A549 (cell line): ENCODE results near the gene LDB1. TPM values are rescaled to one million over a fixed set of nuclear protein-coding genes. Genes with fewer than 3 reads are reported as not detected.

Experiments
- ATAC-seq, 2 experiments: fragments of 200-7000 bp in 1 of 2; fragments of >200 bp in 1 of 2; cut with Nextera tagmentation in 1 of 2; cut with Tn5 transposase in 1 of 2; 3 replicates each; pipeline versions ENCODE4 v1.8.0 to v1.9.1; 2018 to 2020; ENCODE audit warnings: mild to moderate bottlenecking in 1 of 2, moderate library complexity in 1 of 2
- CTCF ChIA-PET: fragments of 300-600 bp; sonication (Branson Sonifier 250); formaldehyde crosslinking; extraction: SDS; loops from one replicate; lab custom pipeline; 2021; ENCODE audit warnings: antibody characterized with exemption, inconsistent platforms; lab: Yijun Ruan, JAX
- POLR2A ChIA-PET: fragments of 350-600 bp; formaldehyde crosslinking; extraction: SDS; loops from one replicate; lab custom pipeline; 2021; ENCODE audit warnings: antibody characterized with exemption, inconsistent platforms; lab: Yijun Ruan, JAX
- DNase-seq, 2 experiments: peaks; one replicate each; pipeline versions ENCODE4 v3.0.0 to v3.0.0-alpha.2; 2011 to 2016; ENCODE audit warnings: low read depth in 1 of 2, low spot score in 1 of 2
- FAIRE-seq: peaks from 2 replicates; lab custom pipeline; 2011; peaks lifted over from hg19 to GRCh38; lab: Jason Lieb, UNC
- H3K27ac ChIP-seq, 2 experiments: fragments of >200 bp; sonication (Bioruptor Twin); formaldehyde crosslinking; 3 replicates each; pipeline ENCODE4 v1.5.1; 2016 to 2017
- H3K4me1 ChIP-seq: fragments of >200 bp; sonication (Bioruptor Twin); formaldehyde crosslinking; 3 replicates; pipeline ENCODE4 v1.6.1; 2016
- H3K4me2 ChIP-seq: fragments of >200 bp; sonication (Bioruptor Twin); formaldehyde crosslinking; 3 replicates; pipeline ENCODE4 v1.6.1; 2016
- H3K4me3 ChIP-seq: fragments of >200 bp; sonication (Bioruptor Twin); formaldehyde crosslinking; 3 replicates; pipeline ENCODE4 v1.5.1; 2016
- H3K9me3 ChIP-seq: fragments of >200 bp; sonication (Bioruptor Twin); formaldehyde crosslinking; 3 replicates; pipeline ENCODE4 v1.6.1; 2016
- BHLHE40 ChIP-seq: IDR thresholded peaks from 2 replicates; pipeline ENCODE4 v1.6.1; 2012; ENCODE audit warnings: low read depth, low read length, inconsistent platforms
- CBX8 ChIP-seq: fragments of 200-600 bp; sonication (generic); IDR thresholded peaks from 2 replicates; pipeline ENCODE4 v1.6.1; 2016
- CEBPB ChIP-seq, 2 experiments: fragments of >200 bp in 1 of 2; sonication (Bioruptor Twin) in 1 of 2; formaldehyde crosslinking in 1 of 2; IDR thresholded peaks; 2 replicates each; pipeline ENCODE4 v1.6.1; 2012 to 2016
- CHD4 ChIP-seq: fragments of 200-600 bp; sonication (generic); IDR thresholded peaks from 2 replicates; pipeline ENCODE4 v1.6.1; 2016; ENCODE audit warnings: antibody characterized with exemption, mild to moderate bottlenecking, borderline replicate concordance
- EHF ChIP-seq: fragments of 250-450 bp; sonication (Bioruptor Pico); IDR thresholded peaks from 2 replicates; pipeline ENCODE4 v1.5.0; 2020; ENCODE audit warnings: mild to moderate bottlenecking
- EHMT2 ChIP-seq: fragments of 200-600 bp; sonication (generic); IDR thresholded peaks from 2 replicates; pipeline ENCODE4 v1.6.1; 2016; ENCODE audit warnings: antibody characterized with exemption, low read depth, mild to moderate bottlenecking, moderate library complexity
- FOSL2 ChIP-seq, 2 experiments: fragments of 450-650 bp in 1 of 2; fragments of >200 bp in 1 of 2; sonication (Bioruptor Twin) in 1 of 2; formaldehyde crosslinking; IDR thresholded peaks; 2 replicates each; pipeline versions ENCODE4 v1.5.0 to v1.6.1; 2016 to 2020; ENCODE audit warnings: mild to moderate bottlenecking in 1 of 2, moderate library complexity in 1 of 2
- HOXB13 ChIP-seq: fragments of 250-450 bp; sonication (Bioruptor Pico); IDR thresholded peaks from 2 replicates; pipeline ENCODE4 v1.5.0; 2020; ENCODE audit warnings: low read depth, mild to moderate bottlenecking, moderate library complexity
- HOXB5 ChIP-seq: fragments of 250-450 bp; sonication (Bioruptor Pico); IDR thresholded peaks from 2 replicates; pipeline ENCODE4 v1.5.0; 2020; ENCODE audit warnings: mild to moderate bottlenecking, moderate library complexity
- JUN ChIP-seq, 2 experiments: fragments of >200 bp; sonication (Bioruptor Twin); formaldehyde crosslinking; IDR thresholded peaks; 2 replicates in 1 of 2; 3 replicates in 1 of 2; pipeline ENCODE4 v1.6.1; 2016 to 2017
- MYC ChIP-seq: IDR thresholded peaks from 2 replicates; pipeline ENCODE4 v1.6.1; 2012; ENCODE audit warnings: mild to moderate bottlenecking, inconsistent platforms, low read length, improper control_type of control experiment, borderline replicate concordance
- NR3C1 ChIP-seq: fragments of >200 bp; sonication (Bioruptor Twin); formaldehyde crosslinking; IDR thresholded peaks from 3 replicates; pipeline ENCODE4 v1.6.1; 2017
- PHF8 ChIP-seq: fragments of 200-600 bp; sonication (generic); IDR thresholded peaks from 2 replicates; pipeline ENCODE4 v1.6.1; 2016; ENCODE audit warnings: low read depth, mild to moderate bottlenecking, antibody characterized with exemption, moderate library complexity, borderline replicate concordance
- RAD21 ChIP-seq, 2 experiments: fragments of >200 bp in 1 of 2; sonication (Bioruptor Twin) in 1 of 2; formaldehyde crosslinking in 1 of 2; IDR thresholded peaks in 1 of 2; conservative IDR thresholded peaks in 1 of 2; 2 replicates in 1 of 2; 3 replicates in 1 of 2; pipeline ENCODE4 v1.6.1; 2012 to 2018; ENCODE audit warnings: inconsistent platforms in 1 of 2
- RCOR1 ChIP-seq: fragments of 150-350 bp; IDR thresholded peaks from 2 replicates; pipeline ENCODE4 v1.6.1; 2014; ENCODE audit warnings: antibody characterized with exemption, low read length, low read depth
- RNF2 ChIP-seq: fragments of 200-600 bp; sonication (generic); IDR thresholded peaks from 2 replicates; pipeline ENCODE4 v1.6.1; 2016; ENCODE audit warnings: low read depth, mild to moderate bottlenecking, antibody characterized with exemption, moderate library complexity, borderline replicate concordance
- SREBF2 ChIP-seq: fragments of 450-650 bp; IDR thresholded peaks from 2 replicates; pipeline ENCODE4 v1.6.1; 2014; ENCODE audit warnings: mild to moderate bottlenecking, moderate library complexity
- TP53 ChIP-seq: fragments of 250-450 bp; sonication (Bioruptor Pico); IDR thresholded peaks from 2 replicates; pipeline ENCODE4 v1.5.0; 2021; ENCODE audit warnings: mild to moderate bottlenecking, moderate library complexity
- ZFP36 ChIP-seq: fragments of 450-650 bp; IDR thresholded peaks from 2 replicates; pipeline ENCODE4 v1.6.1; 2014; ENCODE audit warnings: borderline replicate concordance; ENCODE audit not compliant: partially characterized antibody
- ZSCAN20 ChIP-seq: fragments of 250-450 bp; sonication (Bioruptor Pico); IDR thresholded peaks from 2 replicates; pipeline ENCODE4 v1.8.0; 2022; ENCODE audit warnings: mild to moderate bottlenecking, moderate library complexity
- WGBS: methylation state at CpG from one replicate; pipeline ENCODE4 v1.1.6; 2017; ENCODE audit errors: missing lambda C conversion rate; 5-methylcytosine and 5-hydroxymethylcytosine counted together
- polyA plus RNA-seq, 4 experiments: library from polyadenylated mRNA; depleted of rRNA in 3 of 4; stranded (reverse); fragments of >200 nt; fragmentation: RNase III in 1 of 4; extraction: RNeasy Plus Mini Kit Qiagen cat#74134 plus additional on column Dnase treatment in 1 of 4; gene quantifications; 2 replicates in 3 of 4; 3 replicates in 1 of 4; pipeline ENCODE4 v1.2.3, GENCODE V29; 2011 to 2017
- TF ChIP-seq, protein P1 (sequence below): IDR thresholded peaks from 2 replicates; pipeline ENCODE4 v1.6.1; 2012
- TF ChIP-seq, protein P2 (sequence below): IDR thresholded peaks from 2 replicates; pipeline ENCODE4 v1.6.1; 2012
- TF ChIP-seq, protein P3 (sequence below): fragments of 250-450 bp; sonication (Bioruptor Pico); IDR thresholded peaks from 2 replicates; pipeline ENCODE4 v1.5.0; 2020; ENCODE audit warnings: low read depth, mild to moderate bottlenecking, moderate library complexity
- TF ChIP-seq, protein P4 (sequence below): fragments of 450-650 bp; IDR thresholded peaks from 2 replicates; pipeline ENCODE4 v1.6.1; 2014; ENCODE audit warnings: antibody characterized with exemption

Gene LDB1
- polyA plus RNA-seq, 2 of the 4 experiments (the other 2 are of a cell fraction), result 37.2 to 47.0 TPM

DNA sequence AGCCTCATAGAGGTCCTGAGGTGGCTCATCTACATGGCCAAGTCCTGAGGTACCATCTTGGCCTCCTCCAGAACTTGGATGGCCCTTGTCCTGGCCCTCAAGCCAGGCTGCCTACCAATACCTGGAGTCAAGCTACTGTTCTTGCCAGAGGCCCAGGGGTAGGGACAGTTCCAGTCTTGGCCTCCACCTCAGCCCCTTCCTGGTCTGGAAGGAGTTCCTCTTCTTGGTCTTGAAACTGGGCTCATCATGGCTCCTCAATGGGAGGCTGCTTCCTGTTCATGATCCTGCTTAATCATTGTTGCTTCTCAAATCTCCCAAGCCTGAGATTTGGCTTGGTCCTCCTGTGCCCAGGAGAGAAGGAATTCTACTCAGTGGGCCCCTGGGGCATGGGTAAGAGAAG, 51.1 kb downstream of the LDB1 start:
- ChIA-PET POLR2A (interaction anchor here (1.1 kb wide), 1 partner anchor 13 kb away, joined by 4 read pairs; the partner anchor contains the start of gene ARMH3), CTCF (interaction anchor here (1.1 to 3.4 kb wide), 8 partner anchors 12 to 466 kb away, joined by 3 to 11 read pairs (median 4); no protein-coding TSS in a partner anchor)
- H3K4me3 ChIP-seq, result no peak overlapping the region
- H3K9me3 ChIP-seq, result no peaks in the 10 kb centered on the region
- no peak overlapping the region for H3K27ac ChIP-seq
- no peak for DNase-seq
- FAIRE-seq, result no peak
- TF ChIP-seq JUN (IDR thresholded peaks at IDR 0.05), result no peak
- TF ChIP-seq, protein P1, sequence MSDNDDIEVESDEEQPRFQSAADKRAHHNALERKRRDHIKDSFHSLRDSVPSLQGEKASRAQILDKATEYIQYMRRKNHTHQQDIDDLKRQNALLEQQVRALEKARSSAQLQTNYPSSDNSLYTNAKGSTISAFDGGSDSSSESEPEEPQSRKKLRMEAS, result no peak
- ATAC-seq, result no peak
- no peak overlapping the region for H3K4me2 ChIP-seq
- peaks cover 20% of the 10 kb centered on the region for H3K4me1 ChIP-seq

DNA sequence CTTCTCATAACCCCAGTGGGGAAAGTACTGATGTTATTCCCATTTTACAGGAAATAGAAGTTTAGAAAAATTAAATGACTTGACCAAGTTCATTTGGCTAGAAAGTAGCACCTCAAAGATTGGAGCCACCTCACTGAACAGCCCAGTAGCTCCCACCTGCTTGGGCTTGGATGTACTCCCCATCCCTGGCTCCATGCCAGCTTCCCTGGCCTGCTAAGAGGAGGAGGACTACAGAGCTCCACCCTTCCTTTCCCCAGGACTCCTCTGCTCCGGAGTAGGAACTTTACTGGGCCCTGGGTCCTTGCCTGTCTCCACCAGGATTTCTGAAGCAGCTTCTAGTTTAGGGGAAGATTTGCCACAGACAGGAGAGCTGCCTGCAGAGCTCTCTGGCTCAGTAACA, 52.0 kb downstream of the LDB1 start:
- H3K4me2 ChIP-seq, result no peak overlapping the region
- FAIRE-seq (no peak), DNase-seq (peak in 1 of 2 experiments; percentile 29), ATAC-seq (no peak)
- ChIA-PET CTCF (interaction anchor here (0.6 to 3.4 kb wide), 7 partner anchors 12 to 232 kb away, joined by 3 to 11 read pairs (median 4); no protein-coding TSS in a partner anchor), POLR2A (interaction anchor here (1.1 kb wide), 1 partner anchor 12 kb away, joined by 4 read pairs; the partner anchor contains the start of gene ARMH3)
- no peak overlapping the region for H3K27ac ChIP-seq
- H3K4me1 ChIP-seq, result peaks cover 20% of the 10 kb centered on the region
- no peak overlapping the region for H3K4me3 ChIP-seq
- WGBS, result 45% methylated on average over 1 of the region's 1 CpG
- H3K9me3 ChIP-seq, result no peaks in the 10 kb centered on the region
- TF ChIP-seq PHF8 (no peak), EHF (CRISPR knock-in tag) (no peak), CHD4 (no peak), ZFP36 (no peak), CBX8 (no peak), HOXB5 (CRISPR knock-in tag) (no peak), MYC (no peak), TP53 (CRISPR knock-in tag) (no peak), SREBF2 (no peak), EHMT2 (no peak)
- TF ChIP-seq, protein P1, result no peak
- TF ChIP-seq, protein P2, sequence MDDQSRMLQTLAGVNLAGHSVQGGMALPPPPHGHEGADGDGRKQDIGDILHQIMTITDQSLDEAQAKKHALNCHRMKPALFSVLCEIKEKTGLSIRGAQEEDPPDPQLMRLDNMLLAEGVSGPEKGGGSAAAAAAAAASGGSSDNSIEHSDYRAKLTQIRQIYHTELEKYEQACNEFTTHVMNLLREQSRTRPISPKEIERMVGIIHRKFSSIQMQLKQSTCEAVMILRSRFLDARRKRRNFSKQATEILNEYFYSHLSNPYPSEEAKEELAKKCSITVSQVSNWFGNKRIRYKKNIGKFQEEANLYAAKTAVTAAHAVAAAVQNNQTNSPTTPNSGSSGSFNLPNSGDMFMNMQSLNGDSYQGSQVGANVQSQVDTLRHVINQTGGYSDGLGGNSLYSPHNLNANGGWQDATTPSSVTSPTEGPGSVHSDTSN, result no peak

DNA sequence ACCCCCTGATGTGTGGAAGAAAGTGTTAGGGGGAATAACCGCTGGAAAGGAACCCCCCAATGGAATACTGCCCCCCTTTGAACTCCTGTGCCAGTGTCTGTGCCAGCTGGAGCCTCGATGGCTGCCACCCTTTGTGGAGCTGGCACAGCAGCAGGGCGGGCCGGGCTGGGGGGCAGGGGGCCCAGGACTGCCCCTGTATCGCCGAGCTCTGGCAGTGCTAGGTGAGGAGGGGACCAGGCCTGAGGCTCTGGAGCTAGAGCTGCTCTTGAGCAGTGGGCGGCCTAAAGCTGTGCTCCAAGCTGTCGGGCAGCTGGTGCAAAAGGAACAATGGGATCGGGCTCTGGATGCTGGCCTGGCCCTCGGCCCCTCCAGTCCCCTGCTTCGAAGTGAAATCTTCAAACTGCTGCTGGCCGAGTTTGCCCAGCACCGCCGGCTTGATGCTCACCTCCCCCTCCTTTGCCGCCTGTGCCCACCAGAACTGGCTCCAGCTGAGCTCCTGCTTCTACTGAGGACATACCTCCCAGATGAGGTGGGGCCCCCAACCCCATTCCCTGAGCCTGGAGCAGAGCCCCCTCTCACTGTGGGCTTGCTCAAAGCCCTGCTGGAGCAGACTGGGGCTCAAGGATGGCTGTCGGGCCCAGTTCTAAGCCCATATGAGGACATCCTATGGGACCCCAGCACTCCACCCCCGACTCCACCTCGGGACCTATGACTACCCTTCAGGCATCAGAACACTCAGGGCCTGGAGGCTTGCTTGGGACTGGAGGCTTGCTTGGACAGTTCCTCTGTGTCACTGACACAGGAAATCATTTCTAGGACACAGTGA, 52.9 kb downstream of the LDB1 start:
- ATAC-seq (no peak), DNase-seq (no peak), FAIRE-seq (no peak)
- H3K9me3 ChIP-seq, result no peaks in the 10 kb centered on the region
- POLR2A ChIA-PET, result interaction anchor here (2.1 kb wide), 1 partner anchor 12 kb away, joined by 9 read pairs; the partner anchor contains the start of gene ARMH3
- WGBS, result 93% methylated on average over 16 of the region's 18 CpGs
- no peak overlapping the region for H3K4me3 ChIP-seq
- CTCF ChIA-PET, result interaction anchor here (0.6 to 3.4 kb wide), 4 partner anchors 34 to 1185 kb away, joined by 3 to 11 read pairs (median 4); no protein-coding TSS in a partner anchor
- H3K4me2 ChIP-seq, result peak overlapping the region; percentile 97
- peaks cover 20% of the 10 kb centered on the region for H3K4me1 ChIP-seq
- TF ChIP-seq BHLHE40, result no peak
- TF ChIP-seq EHF (CRISPR knock-in tag), result no peak
- TF ChIP-seq CEBPB (IDR thresholded peaks at IDR 0.05), result no peak
- TF ChIP-seq TP53 (CRISPR knock-in tag), result no peak
- TF ChIP-seq NR3C1, result no peak
- TF ChIP-seq HOXB13 (CRISPR knock-in tag), result no peak
- TF ChIP-seq, protein P3, sequence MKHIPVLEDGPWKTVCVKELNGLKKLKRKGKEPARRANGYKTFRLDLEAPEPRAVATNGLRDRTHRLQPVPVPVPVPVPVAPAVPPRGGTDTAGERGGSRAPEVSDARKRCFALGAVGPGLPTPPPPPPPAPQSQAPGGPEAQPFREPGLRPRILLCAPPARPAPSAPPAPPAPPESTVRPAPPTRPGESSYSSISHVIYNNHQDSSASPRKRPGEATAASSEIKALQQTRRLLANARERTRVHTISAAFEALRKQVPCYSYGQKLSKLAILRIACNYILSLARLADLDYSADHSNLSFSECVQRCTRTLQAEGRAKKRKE, result no peak
- no peak for TF ChIP-seq ZSCAN20 (CRISPR knock-in tag)
- TF ChIP-seq RCOR1, result no peak
- no peak for TF ChIP-seq RNF2
- TF ChIP-seq, protein P2, result no peak
- no peak for TF ChIP-seq ZFP36
- no peak for TF ChIP-seq JUN (IDR thresholded peaks at IDR 0.05)
- TF ChIP-seq, protein P4, sequence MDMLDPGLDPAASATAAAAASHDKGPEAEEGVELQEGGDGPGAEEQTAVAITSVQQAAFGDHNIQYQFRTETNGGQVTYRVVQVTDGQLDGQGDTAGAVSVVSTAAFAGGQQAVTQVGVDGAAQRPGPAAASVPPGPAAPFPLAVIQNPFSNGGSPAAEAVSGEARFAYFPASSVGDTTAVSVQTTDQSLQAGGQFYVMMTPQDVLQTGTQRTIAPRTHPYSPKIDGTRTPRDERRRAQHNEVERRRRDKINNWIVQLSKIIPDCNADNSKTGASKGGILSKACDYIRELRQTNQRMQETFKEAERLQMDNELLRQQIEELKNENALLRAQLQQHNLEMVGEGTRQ, result no peak
- TF ChIP-seq RAD21 (conservative IDR thresholded peaks at IDR 0.05 in 1 of 2, IDR thresholded peaks at IDR 0.05 in 1 of 2), result no peak
- TF ChIP-seq EHMT2, result no peak
- TF ChIP-seq FOSL2 (IDR thresholded peaks at IDR 0.05), result no peak
- no peak for TF ChIP-seq FOSL2 (CRISPR knock-in tag; IDR thresholded peaks at IDR 0.05)
- H3K27ac ChIP-seq, result no peak overlapping the region
